GM21786 (cell line): ENCODE data around the gene ASB11.
A peak's percentile ranks its signal among the peaks of the same experiment; 100 is the strongest.

Source experiments
- ATAC-seq: cut with Tn5 transposase; IDR thresholded peaks from one replicate; pipeline ENCODE4 v1.9.1; 2021; ENCODE audit not compliant: unreplicated experiment

The ASB11 gene, protein sequence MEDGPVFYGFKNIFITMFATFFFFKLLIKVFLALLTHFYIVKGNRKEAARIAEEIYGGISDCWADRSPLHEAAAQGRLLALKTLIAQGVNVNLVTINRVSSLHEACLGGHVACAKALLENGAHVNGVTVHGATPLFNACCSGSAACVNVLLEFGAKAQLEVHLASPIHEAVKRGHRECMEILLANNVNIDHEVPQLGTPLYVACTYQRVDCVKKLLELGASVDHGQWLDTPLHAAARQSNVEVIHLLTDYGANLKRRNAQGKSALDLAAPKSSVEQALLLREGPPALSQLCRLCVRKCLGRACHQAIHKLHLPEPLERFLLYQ

DNA sequence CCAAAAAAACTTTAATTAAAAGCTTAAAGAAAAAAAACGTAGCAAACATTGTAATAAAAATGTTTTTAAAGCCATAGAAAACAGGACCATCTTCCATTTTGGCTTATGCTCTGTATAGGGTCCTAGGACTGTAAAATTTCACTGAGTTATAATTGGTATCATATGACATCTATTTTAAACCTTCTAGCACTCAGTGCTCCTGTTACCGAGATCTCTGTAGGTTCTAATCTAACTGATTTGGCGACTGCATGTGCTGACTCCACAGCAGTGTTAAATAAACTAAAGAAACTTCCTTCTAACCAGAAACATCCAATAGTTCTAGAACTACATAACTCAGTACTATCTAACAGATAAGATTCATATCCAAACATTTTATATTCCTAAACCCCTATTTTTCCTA lies at the start of gene ASB11:
TSS of gene ASB11 (minus strand) at position 132 of the 400 bp plus-strand sequence. CDS start at position 97, 35 bp downstream.
- ATAC-seq: no peak

DNA sequence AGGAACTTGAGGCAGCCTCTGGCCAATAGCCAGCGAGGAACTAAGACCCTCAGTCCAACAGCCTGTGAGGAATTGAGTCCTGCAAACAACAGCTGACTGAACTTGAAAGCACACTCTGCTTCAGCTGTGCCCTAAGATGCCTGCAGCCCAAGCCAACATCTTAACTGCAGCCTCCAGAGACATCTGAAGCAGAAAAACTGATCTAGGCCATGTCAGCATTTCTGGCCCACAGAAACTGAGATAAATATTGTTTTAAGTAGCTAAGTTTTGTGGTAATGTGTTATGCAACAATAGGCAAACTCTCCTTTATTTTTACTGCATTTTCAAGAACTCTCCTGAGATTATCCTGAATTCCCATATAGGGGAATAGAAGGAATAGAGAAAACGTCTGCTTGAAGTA lies 44.3 kb upstream of the ASB11 start:
- no peak for ATAC-seq

DNA sequence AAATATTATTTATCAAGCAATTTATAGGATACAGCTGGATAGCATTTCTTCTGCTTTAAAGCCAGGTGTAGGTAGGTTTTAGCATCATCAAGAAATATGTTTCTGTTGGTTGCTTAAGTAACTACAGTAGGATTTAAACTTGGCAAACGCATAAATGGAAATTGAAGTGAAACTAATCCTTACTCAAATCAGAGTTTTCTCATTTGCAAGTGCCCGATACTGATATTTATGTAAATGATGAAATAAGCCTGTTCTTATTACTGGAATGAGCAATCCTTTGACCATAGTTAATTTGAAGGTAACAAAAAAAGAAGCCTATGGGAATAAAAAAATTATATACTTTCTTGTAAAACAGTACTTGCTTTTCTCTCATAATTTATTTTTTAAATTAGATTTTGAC lies 43.1 kb upstream of the ASB11 start:
- ATAC-seq: no peak

DNA sequence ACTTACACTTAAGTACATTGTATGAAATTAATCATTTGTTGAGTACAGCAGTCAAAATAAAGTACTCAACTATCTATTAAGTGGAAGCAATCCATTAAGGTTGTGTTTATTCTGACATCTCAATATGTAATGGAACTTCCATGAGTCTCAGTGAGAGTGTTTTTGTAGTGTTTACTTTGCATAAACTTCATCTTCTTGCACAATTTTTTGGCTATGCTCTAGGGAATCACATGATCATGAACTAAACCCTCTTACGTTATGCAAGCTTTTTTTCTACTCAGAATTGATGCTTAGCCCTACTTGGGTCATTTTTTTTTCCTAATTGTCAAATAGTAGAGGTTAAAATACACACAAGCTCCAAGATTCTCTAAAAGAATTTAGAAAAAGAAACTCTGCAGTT lies 41.0 kb upstream of the ASB11 start:
- no peak for ATAC-seq

DNA sequence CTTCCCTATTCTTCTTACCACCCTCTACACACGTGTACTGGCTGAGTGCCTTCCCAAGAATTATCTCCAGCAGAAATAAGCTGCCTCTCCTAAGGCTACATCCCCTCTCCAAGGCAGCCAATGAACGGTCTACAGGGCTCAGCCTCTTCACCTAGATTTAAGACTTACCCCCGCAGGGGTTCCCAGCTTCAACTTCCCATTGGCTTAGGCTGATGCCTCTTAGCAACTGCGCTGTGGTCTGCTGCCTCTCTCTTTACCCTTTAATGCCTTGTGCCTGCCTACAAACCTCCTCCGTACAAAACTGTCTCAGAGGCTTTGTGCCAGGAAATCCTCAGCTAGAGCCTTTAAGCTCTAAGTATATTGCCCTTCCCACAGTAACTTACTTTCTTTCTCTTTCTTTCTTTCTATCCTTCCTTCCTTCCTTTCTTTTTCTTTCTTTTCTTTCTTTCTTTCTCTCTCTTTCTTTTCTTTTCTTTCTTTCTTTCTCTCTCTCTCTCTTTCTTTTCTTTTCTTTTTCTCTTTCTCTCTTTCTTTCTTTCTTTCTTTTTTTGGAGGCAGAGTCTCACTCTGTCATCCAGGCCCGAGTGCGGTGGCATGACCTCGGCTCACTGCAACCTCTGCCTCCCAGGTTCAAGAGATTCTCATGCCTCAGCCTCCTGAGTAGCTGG lies 35.0 kb upstream of the ASB11 start:
- no peak for ATAC-seq

DNA sequence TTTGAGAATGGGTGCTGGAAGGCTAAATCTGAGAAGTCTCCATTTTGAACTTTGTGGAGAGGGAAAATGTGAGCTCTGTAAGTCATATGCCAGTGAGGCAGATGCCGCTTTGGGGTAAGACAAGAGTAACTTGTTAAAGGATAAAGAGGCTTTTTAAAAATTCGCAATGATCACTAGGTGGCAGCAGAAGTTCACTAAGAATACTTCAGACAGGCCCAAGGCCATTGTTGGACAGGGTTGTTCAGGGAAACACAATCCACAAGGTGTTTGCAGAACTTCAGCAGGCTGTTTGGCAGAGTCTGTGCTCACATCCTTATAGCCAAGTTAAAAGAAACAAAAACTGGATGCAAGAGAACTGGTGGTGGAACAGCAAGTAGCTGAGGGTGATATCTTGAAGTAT lies 33.6 kb upstream of the ASB11 start:
- ATAC-seq: no peak

DNA sequence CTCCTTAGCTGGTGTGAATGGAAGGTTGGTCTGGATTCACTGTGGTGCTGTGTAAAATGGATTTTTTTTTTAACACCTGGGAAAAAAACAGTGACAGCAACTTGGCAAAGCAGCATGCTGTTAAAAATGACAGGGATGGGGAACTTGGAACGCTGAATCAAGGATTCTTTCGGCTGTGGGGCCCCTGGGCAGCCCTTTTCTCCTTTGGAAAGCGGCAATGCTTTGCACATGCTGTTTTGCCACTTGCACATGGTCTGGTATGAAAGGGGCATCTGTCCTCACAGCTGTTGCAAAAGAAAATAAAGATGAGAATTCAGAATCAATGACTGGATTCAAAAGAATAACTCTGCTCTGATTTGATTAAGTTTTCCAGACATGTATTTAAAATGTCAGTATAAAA lies 30.5 kb upstream of the ASB11 start:
- no peak for ATAC-seq

DNA sequence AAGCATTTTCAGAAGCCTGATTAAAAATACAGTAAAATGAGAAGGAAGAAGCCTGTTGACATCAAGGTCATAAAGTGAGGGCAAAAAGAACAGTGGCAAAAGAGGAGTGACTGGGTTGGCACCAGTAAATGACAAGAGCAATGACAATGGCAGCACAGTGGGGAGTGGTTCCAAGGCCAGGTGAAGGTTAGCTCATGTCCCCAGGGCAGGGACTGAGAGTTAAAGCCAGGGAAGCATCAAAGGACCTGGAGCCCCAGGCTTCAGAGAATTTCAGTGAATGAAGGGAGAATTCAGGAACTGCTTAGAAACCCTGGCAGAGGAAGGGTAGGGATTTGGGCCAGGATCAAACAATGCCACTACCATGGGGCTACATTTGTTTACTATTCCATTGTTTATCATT lies 28.7 kb upstream of the ASB11 start:
- no peak for ATAC-seq

DNA sequence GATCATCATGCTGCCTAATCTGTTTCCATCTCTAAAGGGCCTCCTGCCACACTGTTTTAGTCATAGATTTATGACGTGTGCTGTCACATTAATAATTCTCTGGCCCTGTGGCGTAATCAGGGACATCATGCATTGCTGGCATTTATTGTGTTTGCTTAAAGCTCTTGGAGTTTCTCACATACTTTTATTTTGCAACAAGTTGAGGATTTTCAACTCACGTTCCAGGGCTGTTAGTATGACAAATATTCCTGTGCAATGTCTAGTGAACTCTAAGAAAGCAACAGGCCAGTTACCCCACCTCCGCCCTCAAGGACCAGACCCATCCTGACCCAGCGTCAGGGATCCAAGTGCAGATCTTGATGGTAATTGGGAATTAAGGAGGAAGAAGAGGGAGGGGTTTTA lies 27.6 kb upstream of the ASB11 start:
- ATAC-seq: no peak

DNA sequence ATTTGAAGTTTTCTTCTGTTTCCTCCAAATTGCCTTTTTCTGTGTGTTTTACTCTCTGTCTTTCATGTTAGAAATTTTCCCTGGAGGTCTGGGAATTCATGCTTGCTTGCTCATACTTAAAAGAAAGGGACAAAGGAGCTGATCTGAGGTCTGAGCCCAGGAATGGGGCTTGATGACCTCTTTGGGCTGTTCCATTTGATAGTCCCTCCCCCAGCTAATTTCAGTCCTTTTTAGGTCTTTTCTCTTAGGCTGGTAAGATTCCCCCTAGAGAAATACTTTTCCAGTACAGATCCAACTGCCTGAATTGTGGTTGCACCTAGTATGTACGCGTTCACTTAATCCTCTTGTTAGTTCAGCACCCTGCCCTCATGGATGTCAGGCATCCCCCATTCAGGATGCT lies 25.4 kb upstream of the ASB11 start:
- ATAC-seq: no peak

DNA sequence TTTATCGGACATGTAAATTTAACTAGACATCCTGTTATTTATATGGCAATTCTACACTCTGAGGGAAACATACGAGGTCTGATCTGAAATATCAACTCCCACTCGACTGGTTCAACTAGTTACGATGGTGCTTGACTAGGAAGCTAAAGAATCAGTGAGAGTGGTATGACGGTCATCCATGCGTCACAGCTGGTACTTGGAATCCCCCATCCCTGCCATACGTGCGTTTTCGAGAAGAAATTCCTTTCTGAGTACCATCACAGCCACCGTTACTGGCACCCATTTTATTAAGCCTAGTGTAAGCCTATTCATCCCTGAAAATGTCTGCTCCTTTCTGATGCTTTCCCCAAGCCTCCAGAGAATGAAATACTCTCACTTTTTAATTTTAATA lies 20.6 kb upstream of the ASB11 start:
- ATAC-seq: no peak

DNA sequence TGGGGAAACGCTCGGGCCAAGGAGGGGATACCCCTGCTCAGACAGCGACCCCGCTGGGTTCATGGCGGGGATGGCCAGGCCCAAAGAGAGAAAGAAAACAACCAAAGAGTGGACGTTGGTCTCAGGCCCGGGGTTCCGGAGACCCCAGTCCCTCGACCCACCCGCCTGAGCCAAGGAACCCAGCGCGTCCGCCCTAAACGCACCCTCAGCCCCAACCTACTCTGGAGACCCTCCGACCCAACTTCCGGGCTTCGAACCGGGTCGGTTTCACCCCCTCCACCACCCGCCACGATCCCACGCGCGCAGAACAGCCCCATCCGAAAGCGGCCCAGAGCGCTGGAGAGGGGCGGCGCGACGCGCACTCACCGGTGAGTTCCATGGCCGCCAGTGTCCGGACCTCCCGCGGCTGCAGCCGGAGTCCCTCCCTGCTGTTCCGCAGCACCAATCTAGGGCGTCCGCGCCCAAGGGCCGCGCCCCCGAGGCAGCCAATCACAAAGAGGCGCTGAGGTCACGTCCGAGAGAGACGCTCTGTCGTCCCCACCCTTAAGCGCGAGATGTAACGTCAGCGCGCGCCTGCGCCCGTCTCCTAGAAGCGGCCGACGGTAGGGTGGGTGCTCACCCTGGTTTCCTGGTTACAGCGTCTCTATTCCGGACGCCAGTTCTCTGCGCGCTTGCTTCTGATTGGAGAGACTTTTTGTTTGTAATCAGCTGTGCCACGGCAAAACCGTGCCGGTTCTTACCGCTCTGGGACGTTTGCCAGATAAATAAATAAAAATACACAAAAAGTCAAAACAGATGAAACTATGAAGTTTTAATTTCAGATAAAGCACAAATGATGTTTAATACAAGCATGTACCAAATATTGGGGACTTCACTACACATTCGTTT lies 19.9 kb upstream of the ASB11 start, which contains the start of gene PIGA:
TSS of gene PIGA (minus strand) at position 389 of the 888 bp plus-strand sequence. CDS start 3,593 bp downstream, outside the sequence.
- ATAC-seq: peak; percentile 99

DNA sequence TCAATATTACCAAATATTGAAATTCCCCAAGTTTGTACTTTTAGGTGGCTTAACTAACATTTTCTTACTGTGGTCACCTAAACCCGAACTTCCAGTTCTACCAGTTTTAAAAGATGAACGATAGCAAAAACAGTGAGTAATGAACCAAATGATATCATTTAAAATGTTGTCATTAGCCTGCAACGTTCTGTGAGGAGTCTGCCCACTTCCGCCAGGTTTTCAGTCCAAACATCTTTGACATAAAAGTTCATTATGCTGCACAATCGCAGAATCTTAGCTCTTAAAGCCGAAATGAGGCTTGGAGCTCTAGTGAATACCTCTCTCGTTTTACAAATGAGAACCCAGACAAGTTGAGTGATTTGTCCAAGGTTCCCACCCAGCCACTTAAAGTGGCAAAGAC lies 19.1 kb upstream of the ASB11 start:
- ATAC-seq: no peak

DNA sequence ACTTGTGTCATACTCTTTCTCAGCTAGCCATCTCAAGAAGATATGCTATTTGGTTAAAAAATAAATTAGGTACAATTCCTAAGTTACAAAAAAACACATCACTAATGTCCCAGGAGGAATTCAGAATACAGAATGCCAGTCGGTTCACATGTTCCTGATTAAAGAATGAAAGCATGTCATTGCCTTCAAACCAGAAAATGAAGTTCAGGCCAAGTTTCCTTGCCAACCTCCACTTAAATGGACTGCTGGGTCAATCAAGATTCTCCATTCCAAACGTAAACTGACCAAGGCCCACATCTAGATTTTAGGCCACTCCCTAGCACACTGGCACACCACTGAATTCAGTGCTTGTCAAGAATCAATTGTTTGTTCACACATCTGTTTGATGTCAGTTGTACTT lies 13.4 kb upstream of the ASB11 start:
- ATAC-seq: no peak

DNA sequence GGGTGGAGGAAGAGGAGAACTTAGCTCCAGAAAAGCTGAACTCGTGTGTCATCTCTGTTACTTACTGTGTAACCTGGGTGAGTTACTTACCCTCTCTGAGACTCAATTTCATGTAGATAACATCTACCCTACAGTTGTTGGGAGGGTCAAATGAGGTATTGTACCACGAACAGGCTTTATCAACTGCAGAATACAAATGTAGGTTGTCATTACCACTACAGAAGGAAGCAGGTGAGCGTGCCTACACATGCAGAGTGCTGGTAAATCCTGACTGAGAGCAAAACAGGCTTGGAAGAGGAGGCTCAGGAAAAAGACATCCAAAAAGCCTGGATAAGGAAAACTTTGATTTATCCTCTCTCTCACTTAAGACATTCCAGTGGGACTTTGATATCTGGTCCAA lies 12.7 kb upstream of the ASB11 start:
- ATAC-seq: no peak

DNA sequence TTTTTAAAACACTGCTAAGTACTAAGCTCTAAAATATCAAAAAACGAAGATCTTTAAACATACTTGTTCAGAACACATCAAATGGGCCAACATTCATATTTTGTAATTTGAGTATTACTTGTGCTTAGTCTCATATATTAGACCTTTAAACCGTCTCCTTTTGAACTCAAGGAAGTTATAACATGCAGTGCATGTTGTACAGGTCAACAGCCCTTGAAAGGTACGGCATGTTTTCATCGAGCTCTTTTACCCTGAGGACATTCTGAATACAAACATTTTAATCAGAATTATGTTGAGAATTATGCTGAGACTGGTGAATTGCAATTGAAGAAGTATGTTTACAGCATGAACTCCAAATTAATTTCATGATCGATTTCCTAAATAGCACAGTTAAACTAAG lies 7.0 kb upstream of the ASB11 start:
- no peak for ATAC-seq

DNA sequence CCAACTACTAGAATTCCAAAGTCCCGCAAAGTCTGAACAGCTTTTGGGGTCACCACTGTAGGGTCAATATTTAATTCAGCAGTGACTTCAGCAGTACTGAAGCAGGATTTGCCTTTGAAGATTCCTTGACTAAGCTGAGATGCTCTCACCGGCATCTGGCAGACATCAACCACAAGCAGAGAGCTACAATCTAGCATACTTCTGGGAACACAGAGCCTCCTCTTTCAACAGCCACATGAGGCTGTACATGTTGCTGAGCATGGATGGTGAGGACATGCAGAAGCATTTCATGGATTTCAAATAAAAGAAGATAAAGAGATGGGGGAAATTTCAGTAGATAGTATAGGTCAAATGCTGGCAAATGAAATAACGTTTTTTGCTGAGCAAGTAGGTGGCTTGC lies 6.6 kb upstream of the ASB11 start:
- no peak for ATAC-seq

DNA sequence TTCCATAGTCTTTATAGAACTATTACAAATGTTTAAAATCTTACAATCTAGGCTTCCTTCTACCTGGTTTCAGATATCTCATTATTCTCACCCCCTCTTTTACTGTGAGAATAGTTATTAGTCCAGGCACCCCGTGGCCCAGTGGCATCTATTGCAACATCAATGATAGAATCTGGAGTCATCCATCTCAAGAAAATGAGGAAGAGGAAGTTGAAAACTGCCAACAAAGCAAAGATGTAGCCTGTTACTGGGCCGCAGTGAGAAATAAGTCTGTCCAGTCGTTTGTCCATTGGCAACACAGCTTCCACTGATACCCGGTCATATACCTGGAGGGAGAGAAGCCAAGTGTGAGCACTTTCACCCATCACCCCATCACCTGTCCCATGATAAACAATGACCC lies 6.0 kb upstream of the ASB11 start:
- no peak for ATAC-seq

DNA sequence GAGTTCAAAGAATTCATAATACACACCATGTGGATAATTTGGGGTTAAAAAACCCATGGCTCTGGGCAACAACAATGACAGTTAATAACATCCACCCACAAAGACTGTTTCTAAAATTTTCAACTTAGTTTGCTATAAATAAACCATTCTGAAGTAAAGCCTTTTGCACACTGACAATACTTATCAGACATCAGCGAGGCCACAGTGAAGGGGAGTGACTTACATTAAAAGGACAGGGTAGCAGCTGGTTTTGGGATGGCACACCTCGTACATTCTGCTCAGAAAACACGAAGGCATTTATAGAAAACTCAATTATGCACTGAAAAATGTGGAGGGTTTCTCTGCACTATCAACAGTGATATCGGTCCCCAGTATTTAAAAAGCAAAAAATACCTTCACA lies 4.9 kb upstream of the ASB11 start:
- no peak for ATAC-seq

DNA sequence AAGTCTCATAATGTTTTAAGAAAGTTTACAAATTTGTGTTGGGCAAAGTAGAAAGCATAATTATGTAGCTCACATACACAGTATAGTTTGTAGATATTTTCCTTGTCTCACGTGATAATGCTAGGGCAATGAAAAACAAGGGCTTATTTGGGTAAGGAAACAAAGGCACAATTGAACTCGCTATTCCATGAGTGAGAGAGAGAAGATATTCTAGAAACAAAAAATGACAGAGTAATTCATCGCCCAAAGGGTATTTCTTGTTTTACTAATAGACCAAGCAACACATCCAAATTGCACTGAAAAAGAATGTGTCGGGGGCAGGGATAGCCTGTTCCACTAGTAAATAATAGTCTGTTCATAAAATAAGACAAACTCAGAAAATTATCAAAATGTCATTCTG lies 3.6 kb upstream of the ASB11 start:
- ATAC-seq: no peak

DNA sequence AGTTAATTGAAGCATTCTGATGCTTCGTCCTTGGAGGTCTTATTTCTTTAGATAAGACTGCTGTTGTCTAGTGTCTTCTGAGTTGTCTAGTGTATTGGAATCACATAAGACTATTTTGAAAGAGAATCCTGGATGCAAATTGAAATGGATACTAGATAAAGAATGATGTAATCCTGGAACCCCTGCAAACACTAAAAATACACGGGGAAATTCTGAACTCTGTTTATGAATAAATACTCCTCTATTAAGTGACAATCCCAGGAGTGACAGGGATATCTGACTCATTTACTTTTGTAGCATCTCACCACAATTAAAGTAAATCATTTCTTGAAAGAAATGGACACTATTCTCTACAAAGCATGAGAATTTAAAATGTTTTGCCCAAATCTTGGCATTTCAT lies 968 bp downstream of the ASB11 start:
- no peak for ATAC-seq

DNA sequence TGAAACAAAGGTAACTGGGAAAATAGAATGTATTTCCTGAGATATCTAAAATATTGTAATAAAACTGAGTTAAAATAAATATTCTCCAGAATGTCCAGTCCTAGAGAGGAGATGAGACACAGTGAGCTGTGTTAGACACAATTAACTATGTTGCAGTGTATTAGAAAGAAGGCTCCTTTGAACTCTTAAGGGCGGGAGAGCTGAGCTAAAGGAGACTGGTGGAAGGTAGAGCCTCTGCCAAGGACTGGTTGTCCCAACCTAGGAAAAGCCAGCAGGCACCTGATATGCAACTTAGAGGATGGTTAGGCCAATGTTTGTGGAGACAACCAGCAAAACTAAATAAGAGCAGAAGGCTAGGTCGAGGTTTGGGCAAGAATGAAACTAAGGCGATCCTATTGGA lies 4.3 kb downstream of the ASB11 start:
- no peak for ATAC-seq
